GM18505 (cell line): ENCODE data around the gene CDSN.

Experiments used
- ATAC-seq: cut with Tn5 transposase; IDR thresholded peaks from one replicate; pipeline ENCODE4 v1.9.1; 2021; ENCODE audit not compliant: unreplicated experiment
- POLR2A ChIP-seq: IDR thresholded peaks from 4 replicates; pipeline ENCODE4 v1.6.1; 2011; ENCODE audit warnings: borderline replicate concordance; ENCODE audit not compliant: insufficient read depth, insufficient read length; ENCODE audit errors: extremely low read depth

Gene CDSN

DNA sequence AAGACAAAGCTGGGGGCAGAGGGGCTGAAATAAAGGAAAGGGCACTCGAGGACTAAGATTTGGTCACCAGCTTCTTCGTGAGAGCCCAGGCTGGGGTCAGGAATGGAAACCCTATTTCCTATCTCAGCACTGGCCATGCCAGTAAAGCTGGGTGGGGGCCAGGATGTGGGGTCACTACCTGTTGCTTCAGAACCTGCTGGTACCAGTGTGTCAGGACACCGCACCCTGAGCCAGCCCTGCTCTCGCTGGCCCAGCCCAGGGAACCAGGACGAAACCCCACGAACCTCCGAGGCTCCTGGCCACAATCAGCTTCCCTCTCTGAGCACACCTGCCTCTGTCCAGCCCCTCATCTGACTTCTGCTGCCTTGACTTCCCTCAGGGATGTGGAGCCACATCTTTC is 2.1 kb downstream of the CDSN start:
- no peak for TF ChIP-seq POLR2A
- no peak for ATAC-seq

DNA sequence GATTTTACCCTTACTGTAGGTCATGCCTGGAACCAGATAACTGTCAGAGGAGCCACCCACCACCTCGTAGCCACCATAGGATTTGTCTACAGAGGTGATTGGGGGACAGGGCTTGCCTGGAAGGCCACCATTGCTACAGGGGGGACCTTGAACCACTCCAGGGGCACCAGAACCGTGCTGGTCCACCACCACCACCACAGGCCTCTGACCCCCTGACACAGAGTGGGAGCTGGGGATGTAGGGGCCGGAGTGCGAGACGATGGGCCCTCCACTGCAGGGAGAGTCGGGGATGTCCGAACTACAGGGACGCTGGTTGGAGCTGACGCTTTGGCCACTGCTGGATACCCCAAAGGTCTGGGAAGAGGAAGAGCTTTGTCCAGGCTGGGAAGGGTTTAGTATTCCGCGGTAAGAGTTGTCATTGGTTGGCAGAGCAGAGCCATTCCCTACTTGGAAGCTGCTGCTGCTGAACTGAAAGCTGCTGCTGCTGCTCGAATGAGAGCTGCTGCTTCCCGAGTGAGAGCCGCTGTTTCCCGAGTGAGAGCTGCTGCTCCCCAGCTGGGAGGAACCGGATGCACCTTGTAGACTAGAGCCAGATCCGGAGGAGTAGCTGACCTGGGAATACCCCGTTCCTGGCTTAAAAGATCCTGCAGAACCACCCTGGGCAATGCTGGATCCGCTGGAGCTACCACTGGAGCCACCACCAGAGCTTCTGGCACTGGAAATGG is 3.4 kb downstream of the CDSN start:
- ATAC-seq = no peak
- no peak for TF ChIP-seq POLR2A

DNA sequence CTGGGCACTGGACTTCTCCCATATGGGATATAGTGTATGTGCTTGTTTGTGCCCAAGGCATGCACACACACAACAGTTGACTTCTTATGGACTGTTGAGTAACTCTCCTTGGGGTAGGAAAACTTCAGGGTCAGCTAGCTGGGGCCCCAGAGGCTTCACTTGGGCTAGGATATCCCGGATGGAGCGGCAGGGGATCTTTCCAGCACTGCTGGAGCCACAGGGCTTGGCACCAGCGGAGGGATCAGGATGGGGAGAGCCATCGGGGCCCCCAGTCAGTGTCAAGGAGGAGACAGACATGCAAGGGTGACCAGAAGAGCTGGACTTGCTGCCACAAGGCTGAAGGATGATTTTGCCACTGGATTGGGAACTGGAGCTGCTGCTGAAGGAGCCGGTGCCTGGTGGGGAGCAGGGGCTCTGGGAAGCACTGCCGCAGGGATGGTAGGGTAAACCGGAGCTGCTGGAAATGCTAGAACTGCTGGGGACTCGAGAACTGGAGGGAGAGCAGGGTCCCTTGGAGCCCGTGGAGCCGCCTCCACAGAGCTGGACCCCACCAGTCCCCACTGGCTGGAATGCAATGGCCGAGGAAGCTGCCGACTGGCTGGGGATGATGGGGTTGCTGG is 4.2 kb downstream of the CDSN start:
- no peak for ATAC-seq
- no peak for TF ChIP-seq POLR2A

DNA sequence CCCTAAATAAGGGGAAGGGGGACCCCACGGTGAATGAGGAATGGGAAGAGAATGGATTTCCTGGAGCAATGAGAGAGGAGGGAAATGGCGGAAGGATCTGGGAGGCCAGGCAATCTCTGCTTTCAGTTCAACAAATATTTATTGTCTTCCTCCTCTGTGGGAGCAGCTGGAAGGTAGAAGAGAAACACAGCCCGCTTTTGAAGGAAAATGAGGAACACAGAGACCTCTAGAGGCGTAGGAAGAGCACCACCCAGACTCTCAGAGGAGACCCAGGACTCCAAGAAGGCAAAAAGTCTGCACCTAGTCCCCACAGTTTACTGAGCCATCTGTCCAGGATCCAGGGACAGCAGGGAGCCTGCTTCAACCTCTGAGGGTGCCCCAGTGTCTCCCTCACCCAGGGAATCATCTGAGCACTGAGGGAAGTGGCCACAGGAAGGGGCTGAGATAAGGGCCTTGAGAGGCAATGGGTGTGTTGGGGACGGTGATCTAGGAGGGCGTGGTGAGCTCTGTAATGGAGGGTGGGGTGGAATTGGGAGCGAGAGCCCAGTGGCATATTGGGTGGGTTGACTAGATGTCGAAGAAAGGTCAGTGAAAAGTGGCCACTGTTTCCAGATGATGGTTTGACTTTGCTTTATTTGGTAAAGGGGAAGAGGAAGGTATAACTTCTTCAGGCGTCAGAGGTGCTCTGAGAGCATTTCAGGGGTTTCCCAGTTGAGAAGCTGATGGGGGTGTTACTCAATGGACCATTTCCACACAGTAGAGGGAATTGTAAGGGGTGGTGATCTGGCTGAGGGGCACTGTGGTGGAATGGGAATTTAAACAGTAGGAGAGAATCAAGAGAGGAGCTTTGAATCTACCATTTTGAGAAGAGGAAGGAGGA is 5.0 kb downstream of the CDSN start:
- no peak for ATAC-seq
- TF ChIP-seq POLR2A = no peak

DNA sequence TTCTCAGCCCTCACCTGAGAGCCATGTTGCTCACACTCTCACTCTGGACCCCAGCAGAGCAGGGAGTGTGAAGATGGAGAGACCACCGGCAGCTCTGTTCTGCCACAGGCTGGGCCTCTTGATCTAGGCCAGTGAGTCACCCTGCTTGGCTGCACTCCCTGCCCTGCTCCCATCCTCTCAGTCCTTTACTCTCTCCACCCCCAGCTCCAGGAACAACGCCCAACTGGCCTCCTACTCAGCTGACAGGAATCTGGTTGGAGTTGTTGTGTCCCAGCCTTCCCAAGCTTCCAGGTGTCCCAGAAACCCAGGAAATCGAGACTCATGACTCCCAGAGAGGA is 5.7 kb downstream of the CDSN start, which contains the start of gene PSORS1C1:
Gene PSORS1C1, plus strand, starts transcription at position 260 of the 338 bp plus-strand sequence. CDS start 14,833 bp downstream, outside the sequence.
- no peak for TF ChIP-seq POLR2A
- ATAC-seq = no peak

DNA sequence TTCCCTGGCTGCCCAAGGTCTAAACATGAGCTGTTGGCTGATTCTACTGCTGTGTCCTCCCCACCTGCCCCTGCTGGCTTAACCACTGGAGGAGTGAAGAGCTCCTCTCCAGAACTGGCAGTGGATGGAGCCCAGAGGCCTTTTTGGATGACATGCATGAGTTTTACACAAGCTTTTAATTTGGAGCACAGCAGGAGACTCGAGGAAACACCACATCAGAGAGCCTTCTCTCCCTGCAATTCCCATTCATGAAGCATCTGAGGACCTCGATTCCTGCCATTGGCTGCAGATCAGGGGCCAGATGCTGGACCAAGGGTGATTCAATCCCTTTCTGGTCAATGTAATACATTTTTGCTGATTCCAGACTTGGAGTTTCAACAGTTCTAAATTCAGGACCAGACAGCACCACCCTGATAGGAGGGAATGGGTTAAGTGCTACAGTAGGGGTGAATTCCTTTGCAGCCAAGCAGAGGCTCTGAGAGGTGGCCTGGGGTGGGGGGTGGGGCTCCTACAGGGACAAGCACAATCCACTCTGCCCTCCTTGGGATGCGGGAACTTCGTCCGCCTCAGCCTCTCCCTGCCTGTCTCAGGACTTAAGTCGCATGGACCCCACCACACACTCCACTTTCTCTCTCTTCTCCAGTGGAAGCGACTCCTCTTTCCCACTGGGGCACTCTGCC is 6.2 kb downstream of the CDSN start:
- no peak for TF ChIP-seq POLR2A
- no peak for ATAC-seq

DNA sequence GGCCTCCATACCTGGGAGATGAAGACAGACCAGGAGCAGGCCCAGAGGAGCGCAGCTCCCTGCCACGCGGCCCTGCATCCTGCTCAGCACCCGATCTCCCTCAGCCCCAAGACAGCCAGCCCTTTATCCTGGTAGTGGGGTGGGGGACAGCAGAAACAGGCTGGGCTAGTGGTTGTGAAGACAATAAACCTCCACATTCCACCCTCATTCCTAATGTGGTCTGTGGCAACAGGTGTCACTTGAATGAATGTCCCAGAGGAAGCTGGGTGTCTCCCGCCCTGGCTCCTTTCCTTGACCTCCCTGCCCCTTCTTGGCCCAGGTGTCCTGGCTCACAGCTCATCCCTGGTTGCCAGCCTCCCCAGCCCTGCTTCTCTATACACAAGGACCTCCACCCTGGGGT is 7.8 kb downstream of the CDSN start, which contains the start of gene C6orf15:
Gene C6orf15, minus strand, starts transcription at position 98 of the 400 bp plus-strand sequence. Its CDS starts 20 bp downstream, at position 78.
- no peak for TF ChIP-seq POLR2A
- ATAC-seq = no peak

DNA sequence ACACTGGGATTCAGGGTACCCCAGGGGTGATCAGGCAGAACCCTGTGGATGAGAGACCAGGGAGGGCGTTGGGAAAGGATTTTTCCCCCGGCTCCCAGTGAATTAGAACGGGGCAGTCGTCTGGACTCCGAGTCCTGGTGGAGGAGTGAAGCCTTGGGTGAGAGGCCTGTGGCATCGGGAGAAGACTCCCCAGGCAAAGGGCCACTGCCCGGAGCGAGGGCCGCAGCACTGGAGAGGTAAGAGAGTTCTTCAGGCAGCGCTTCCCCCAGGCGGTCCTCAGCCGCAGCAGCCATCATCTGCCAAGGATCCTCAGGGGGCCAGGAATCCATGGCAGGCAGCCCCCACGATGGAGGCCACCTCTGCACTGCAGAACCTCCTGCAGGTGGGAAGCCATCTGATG is 8.5 kb downstream of the CDSN start:
- TF ChIP-seq POLR2A = no peak
- no peak for ATAC-seq

DNA sequence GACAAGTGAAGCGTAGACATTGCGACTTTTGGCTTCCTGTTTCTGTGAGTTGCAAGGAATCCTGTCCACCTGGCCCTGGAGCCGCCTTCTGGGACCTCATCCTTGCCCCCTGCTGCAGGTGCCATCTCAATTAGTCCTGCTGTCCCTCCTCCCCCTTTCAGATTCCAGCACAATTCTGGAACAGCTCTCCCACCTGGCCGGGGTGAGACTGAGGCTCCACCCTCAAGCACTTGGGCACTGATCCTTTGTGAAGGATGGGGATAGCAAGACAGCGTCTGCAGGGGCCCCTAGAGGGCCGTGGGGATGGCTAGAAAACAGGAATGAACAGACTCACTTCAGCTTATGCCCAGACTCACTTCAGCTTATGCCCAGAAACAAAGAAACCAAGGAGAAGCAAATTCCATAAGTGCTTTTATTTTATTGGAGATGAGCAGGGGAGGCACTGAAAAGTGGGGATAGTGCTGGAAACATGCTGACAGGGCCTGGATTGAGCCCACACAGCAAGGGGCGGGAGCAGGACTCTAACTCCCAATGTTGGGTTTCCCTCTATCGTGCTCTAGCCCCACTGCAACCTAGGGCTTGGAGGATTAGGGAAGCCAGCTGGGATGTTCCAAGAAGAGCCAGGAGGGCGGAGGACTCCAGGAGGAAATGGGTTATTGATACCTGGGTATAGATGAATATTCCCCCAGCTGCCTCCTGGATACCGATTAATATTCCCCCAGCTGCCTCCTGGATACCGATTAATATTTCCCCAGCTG is 9.2 kb downstream of the CDSN start:
- no peak for ATAC-seq
- no peak for TF ChIP-seq POLR2A

DNA sequence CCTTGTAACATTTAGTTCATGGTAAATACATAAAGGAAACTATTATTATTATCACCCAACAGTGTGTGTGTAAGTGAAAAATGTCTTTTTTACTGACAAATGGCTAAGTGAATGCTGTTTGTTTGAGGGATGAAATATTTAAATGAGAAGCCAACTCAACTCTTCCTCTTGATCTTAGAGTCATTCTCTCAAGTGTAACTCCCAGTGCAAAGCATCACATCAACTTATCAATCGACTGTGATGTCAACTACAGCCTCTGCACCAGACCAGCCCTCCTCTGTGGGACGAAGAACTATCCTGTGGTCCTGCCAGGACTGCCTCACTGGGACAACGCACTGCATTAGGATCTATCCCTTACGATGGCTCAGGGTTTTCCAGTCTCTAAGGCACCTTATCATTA is 13.2 kb downstream of the CDSN start:
- no peak for TF ChIP-seq POLR2A
- ATAC-seq = no peak

DNA sequence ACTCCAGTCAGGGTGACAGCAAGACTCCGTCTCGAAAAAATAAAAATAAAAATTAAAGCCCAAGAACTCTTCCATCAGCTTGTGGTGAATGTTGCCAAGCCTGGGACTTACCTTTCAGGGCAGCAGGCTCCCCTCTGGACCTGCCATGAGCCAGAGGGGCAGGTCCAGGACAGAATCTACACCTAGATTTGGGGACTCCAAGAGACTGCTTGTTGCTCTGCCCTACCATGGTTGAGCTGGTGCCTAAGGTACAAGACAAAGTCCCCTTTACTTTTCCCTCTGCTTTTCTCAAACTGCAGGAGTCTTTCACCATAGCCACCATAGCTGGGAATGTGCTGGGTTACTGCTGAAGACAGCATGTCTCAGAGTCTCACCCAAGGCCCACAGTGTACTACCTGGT is 17.1 kb downstream of the CDSN start:
- ATAC-seq = no peak

DNA sequence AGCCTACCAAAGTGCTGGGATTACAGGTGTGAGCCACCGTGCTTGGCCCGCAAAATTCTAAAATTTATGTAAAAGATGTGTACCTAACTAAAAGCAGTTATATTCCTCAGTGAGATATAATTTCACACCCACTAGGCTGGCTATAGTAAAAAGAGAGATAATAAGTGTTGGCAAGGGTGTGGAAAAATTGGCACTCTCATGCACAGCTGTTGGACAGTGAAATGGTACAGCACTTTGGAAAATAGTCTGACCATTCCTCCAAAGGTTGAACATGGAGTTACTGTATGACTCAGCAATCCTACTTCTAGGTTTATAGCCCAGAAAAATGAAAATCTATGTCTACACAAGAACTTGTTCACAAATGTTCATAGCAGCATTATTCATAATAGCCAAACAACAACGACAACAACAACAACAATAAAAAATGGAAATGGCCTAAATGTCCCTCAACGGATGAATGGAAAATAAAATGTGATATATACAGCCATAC is 21.8 kb downstream of the CDSN start:
- no peak for ATAC-seq
- TF ChIP-seq POLR2A = no peak

More for the DNA sequence above, 17.1 kb downstream of the CDSN start:
- TF ChIP-seq POLR2A = no peak
